GM10266 (cell line): ENCODE results near the gene RFPL3.

Experiments used
- DNase-seq: peaks from one replicate; pipeline ENCODE4 v3.0.0; 2012; ENCODE audit errors: extremely low spot score
- CTCF ChIP-seq: IDR thresholded peaks from 2 replicates; pipeline ENCODE4 v1.5.1; 2012; ENCODE audit warnings: mild to moderate bottlenecking, low read depth; ENCODE audit not compliant: control insufficient read depth, insufficient read depth; ENCODE audit errors: missing control alignments

The RFPL3 gene

DNA sequence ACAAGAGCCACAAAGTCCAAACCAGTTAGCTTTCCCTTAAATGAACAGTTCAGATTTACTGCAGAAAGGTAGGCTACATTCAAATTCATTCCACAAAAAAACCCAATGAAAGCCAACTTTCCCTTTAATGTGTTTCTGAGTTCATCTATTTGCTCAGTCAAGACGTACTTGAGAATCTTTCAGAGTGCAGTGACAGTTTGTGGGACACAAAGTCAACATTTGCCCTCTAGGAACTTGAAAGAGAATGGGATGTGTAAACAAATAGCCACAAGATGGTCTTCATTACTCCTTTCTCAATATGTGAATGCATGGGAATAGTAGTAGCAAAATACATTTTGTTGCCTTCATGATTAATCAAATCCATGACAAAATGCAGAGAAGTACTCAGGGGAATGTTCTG, 38.6 kb downstream of the RFPL3 start:
- TF ChIP-seq CTCF: no peak
- DNase-seq: no peak

GRCh38 chr22:32396746-32397145, 39.1 kb downstream of the RFPL3 start:
- no peak for TF ChIP-seq CTCF
- no peak for DNase-seq

DNA sequence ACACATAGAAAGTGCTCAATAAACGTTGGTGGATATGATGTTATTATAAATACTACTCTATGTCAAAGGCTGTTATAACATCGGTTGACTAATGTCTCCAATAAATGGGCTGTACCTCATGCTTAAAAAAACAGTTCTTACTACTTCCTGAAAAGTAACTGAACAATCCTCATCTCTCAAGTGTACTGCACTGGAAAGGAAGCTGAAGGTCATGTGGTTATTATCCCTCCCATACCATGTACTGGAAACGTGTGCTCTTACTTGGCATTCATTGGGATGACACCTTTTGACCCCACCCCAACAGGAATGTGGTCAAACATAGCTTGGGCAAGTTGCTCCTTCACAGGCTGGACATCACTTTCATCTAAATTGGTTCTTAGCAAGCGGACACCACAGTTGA, 43.8 kb downstream of the RFPL3 start:
- no peak for DNase-seq
- no peak for TF ChIP-seq CTCF

GRCh38 chr22:32404021-32404420, 46.4 kb downstream of the RFPL3 start:
- no peak for TF ChIP-seq CTCF
- DNase-seq: no peak

- no peak for TF ChIP-seq CTCF
- DNase-seq: no peak
Observed at GRCh38 chr22:32407312-32407711, 49.6 kb downstream of the RFPL3 start.

DNA sequence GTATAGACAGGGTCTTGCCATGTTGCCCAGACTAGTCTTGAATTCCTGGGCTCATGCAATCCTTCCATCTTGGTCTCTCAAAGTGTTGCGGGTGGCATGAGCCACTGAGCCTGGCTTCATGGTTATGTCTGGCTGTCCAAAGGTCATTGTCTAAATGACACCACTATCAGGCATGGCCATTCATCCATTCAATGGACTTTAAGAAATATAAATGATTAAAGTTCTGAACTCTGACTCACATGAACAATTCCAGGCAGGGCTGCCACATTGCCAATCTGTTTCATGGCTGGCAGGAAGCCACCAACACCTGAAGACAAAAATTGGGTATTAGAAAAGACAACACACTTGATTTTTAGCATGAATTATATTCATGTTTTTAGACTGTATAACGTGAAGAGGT, 50.3 kb downstream of the RFPL3 start:
- DNase-seq: no peak
- TF ChIP-seq CTCF: no peak

- DNase-seq: no peak
- no peak for TF ChIP-seq CTCF
Observed at GRCh38 chr22:32409977-32410376, 52.3 kb downstream of the RFPL3 start.

DNA sequence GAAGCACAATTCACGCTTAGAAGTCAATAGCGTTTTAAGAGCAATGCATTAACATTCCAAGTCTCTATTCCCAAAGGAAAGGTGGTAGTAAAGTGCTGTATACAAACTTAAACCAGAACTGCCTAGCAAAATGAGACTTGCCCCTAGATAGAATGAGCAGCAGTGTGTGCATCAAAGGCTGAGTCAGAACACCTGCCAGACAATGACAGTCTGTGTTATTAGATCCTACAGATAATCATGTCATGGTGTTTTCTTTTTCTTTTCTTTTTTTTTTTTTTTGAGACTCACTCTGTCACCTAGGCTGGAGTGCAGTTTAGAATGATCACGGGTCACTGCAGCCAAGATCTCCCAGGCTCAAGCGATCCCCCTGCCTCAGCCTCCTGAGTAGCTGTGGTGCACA, 52.8 kb downstream of the RFPL3 start:
- DNase-seq: no peak
- no peak for TF ChIP-seq CTCF
